Breast epithelium (tissue), 4 donors: ENCODE results near the gene HFE. TPM values are rescaled to one million over a fixed set of nuclear protein-coding genes. Genes with fewer than 3 reads are reported as not detected.
"Not testable (repeated sequence)": the region's sequence is repeated elsewhere in the genome, so short reads cannot be mapped to it uniquely, and the experiment has no call there.

Experiments used
- DNase-seq, 2 donors: peaks; one replicate each; pipeline ENCODE4 v3.0.0-alpha.2; 2019; ENCODE audit warnings: low spot score in 2 of 2
- H3K27ac ChIP-seq, 2 donors: fragments of 200-600 bp; sonication (generic) in 1 of 2; one replicate each; pipeline ENCODE4 v1.5.1; 2016 to 2019; ENCODE audit warnings: mild to moderate bottlenecking in 1 of 2
- H3K27me3 ChIP-seq, 2 donors: fragments of 200-600 bp; sonication (generic) in 1 of 2; one replicate each; pipeline versions ENCODE4 v1.5.1 to v1.6.0; 2017 to 2019; ENCODE audit warnings: control low read depth in 1 of 2, mild to moderate bottlenecking in 1 of 2
- H3K36me3 ChIP-seq: fragments of 200-600 bp; one replicate; pipeline ENCODE4 v1.5.1; 2019
- H3K4me1 ChIP-seq, 2 donors: fragments of 200-600 bp; sonication (generic); one replicate each; pipeline ENCODE4 v1.5.1; 2016 to 2019; ENCODE audit warnings: control low read depth in 1 of 2
- H3K4me3 ChIP-seq, 3 donors: fragments of 200-600 bp; sonication (generic); 1 replicate in 2 of 3; 2 replicates in 1 of 3; pipeline ENCODE4 v1.5.1; 2016 to 2019; ENCODE audit warnings: mild to moderate bottlenecking in 3 of 3, moderate library complexity in 2 of 3
- H3K9me3 ChIP-seq, 2 donors: fragments of 200-600 bp; sonication (generic) in 1 of 2; one replicate each; pipeline ENCODE4 v1.5.1; 2016 to 2019; ENCODE audit warnings: control low read depth in 1 of 2
- POLR2A ChIP-seq: fragments of 450-650 bp; IDR thresholded peaks from one replicate; pipeline ENCODE4 v1.6.1; 2016; ENCODE audit warnings: antibody characterized with exemption, mild to moderate bottlenecking, moderate library complexity
- POLR2AphosphoS5 ChIP-seq, 3 donors: sonication (generic); formaldehyde crosslinking; IDR thresholded peaks; one replicate each; pipeline ENCODE4 v1.6.1; 2017; ENCODE audit warnings: antibody characterized with exemption in 3 of 3
- intact Hi-C: fragments of 100-400 bp; cut with DNase I; formaldehyde crosslinking; loops from one replicate; pipeline ENCODE4 v1.15.1; 2023; ENCODE audit warnings: low total_unique reads
- total RNA-seq, 3 donors: library from RNA; depleted of rRNA; stranded (reverse); fragments of >200 nt; gene quantifications; one replicate each; pipeline ENCODE4 v1.1.0, GENCODE V29; 2016
- TF ChIP-seq, protein P1 (sequence below), 3 donors: fragments of 450-650 bp; IDR thresholded peaks; one replicate each; pipeline ENCODE4 v1.5.1; 2016 to 2017; ENCODE audit warnings: antibody characterized with exemption in 3 of 3, mild to moderate bottlenecking in 3 of 3, moderate library complexity in 3 of 3

The HFE gene
- total RNA-seq, 3 donors from 2014 or later: 5.6 to 9.4 (median 8.6) TPM

DNA sequence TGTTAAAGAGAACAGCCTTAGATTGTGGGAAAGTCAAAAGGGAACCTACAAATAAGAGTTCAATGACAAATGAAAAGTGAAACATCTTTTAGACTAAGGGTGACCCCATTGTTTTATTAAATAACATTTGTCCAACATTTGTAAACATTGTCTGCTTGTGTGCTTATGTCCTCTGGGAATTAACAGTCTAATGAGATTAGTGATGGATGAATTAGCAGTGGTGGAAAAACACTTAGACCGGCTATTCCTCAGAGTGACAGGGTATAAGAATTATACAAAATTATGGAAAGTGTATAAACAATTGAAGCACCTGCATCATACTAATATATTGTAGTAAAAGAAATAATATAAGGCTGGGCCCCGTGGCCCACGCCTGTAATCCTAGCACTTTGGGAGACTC is 29.3 kb upstream of the HFE start:
- H3K27ac ChIP-seq: no peak overlapping the region
- H3K9me3 ChIP-seq: no peaks in the 10 kb centered on the region
- H3K4me3 ChIP-seq: no peak overlapping the region
- intact Hi-C loops: no loop called here
- H3K27me3 ChIP-seq: no peaks in the 10 kb centered on the region
- no peaks in the 10 kb centered on the region for H3K36me3 ChIP-seq
- H3K4me1 ChIP-seq: no peaks in the 10 kb centered on the region
- no peak for TF ChIP-seq POLR2AphosphoS5 (IDR thresholded peaks at IDR 0.05)
- no peak for TF ChIP-seq POLR2A
- TF ChIP-seq, protein P1, sequence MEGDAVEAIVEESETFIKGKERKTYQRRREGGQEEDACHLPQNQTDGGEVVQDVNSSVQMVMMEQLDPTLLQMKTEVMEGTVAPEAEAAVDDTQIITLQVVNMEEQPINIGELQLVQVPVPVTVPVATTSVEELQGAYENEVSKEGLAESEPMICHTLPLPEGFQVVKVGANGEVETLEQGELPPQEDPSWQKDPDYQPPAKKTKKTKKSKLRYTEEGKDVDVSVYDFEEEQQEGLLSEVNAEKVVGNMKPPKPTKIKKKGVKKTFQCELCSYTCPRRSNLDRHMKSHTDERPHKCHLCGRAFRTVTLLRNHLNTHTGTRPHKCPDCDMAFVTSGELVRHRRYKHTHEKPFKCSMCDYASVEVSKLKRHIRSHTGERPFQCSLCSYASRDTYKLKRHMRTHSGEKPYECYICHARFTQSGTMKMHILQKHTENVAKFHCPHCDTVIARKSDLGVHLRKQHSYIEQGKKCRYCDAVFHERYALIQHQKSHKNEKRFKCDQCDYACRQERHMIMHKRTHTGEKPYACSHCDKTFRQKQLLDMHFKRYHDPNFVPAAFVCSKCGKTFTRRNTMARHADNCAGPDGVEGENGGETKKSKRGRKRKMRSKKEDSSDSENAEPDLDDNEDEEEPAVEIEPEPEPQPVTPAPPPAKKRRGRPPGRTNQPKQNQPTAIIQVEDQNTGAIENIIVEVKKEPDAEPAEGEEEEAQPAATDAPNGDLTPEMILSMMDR (IDR thresholded peaks at IDR 0.05): no peak
- DNase-seq: no peak

DNA sequence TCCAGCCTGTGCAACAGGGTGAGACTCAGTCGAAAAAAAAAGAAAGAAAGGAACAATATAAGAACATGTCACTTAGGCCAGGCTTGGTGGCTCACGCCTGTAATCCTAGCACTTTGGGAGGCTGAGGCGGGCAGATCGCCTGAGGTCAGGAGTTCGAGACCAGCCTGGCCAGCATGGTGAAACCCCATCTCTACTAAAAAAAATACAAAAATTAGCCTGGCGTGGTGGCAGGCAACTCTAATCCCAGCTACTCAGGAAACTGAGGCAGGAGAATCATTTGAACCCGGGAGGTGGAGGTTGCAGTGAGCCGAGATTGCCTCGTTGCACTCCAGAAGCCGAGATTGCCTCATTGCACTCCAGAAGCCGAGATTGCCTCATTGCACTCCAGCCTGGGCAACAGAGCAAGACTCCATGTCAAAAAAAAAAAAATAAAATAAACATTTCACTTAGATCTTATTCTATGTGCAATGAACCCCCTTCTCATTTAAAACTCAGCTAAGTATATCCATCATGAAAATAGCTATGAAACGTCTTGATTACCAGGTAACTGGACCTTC is 28.7 kb upstream of the HFE start:
- H3K9me3 ChIP-seq, H3K36me3 ChIP-seq, H3K27me3 ChIP-seq, H3K4me3 ChIP-seq, H3K27ac ChIP-seq, DNase-seq, H3K4me1 ChIP-seq, intact Hi-C loops: not testable (repeated sequence)

DNA sequence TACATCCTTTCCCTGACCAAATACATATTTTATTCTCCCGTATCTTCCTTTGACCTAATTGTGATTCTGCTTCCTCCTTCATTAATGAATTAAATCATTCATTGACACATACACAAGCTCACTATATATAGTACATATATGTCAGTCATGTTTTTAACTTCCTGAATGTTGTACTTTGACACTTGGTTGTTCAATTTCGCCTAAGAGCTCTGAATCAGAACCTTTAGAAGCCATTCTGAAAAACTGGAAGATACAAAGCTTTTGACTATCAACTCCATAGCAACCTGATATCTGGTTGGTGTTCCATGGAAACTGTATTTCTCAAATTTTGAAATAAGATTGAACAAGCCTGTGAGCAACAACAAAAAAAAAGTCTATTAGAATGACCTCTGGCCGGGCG is 27.3 kb upstream of the HFE start:
- Histone ChIP-seq H3K4me1 (no peaks in the 10 kb centered on the region), H3K4me3 (no peak overlapping the region), H3K27ac (no peak overlapping the region), H3K36me3 (no peaks in the 10 kb centered on the region), H3K9me3 (no peaks in the 10 kb centered on the region), H3K27me3 (no peaks in the 10 kb centered on the region)
- no peak for DNase-seq
- TF ChIP-seq, protein P1 (IDR thresholded peaks at IDR 0.05): no peak
- TF ChIP-seq POLR2AphosphoS5 (IDR thresholded peaks at IDR 0.05): no peak
- no peak for TF ChIP-seq POLR2A
- intact Hi-C loops: loop anchor here (2.0 kb wide), 1 partner anchor 73 kb away; no protein-coding TSS in a partner anchor

DNA sequence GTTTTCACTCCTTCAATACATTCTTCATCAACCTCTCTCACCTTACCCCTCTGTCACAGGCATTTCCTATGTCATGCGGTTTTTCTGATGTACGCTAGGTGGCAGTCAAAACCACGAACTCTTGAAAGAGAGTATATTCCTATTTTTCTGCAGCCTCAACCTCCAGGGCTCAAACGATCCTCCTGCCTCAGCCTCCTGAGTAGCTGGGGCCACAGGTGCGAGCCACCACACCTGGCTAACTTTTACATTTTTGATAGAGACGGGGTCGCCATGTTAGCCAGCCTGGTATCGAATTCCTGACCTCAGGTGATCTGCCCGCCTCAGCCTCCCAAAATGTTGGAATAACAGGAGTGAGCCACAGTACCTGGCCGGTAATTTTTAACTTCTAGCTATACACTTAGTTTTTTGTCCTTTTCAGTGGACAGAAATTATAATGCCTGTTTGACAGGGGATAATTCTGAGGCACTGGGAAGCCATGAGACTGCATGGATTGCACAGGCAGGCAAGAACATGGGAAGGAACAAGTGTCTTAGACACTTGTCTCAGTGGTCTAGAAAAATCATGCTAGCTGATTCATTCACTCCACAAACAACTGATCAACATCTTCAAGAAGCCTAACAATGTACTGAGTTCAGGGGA is 22.5 kb upstream of the HFE start:
- no peak for DNase-seq
- intact Hi-C loops: no loop called here
- H3K27me3 ChIP-seq: no peaks in the 10 kb centered on the region
- no peak overlapping the region for H3K27ac ChIP-seq
- H3K36me3 ChIP-seq: no peaks in the 10 kb centered on the region
- H3K4me1 ChIP-seq: no peaks in the 10 kb centered on the region
- TF ChIP-seq POLR2AphosphoS5 (IDR thresholded peaks at IDR 0.05) (no peak), POLR2A (no peak)
- TF ChIP-seq, protein P1 (IDR thresholded peaks at IDR 0.05): peak; percentile 75 to 81 (median 79)
- no peak overlapping the region for H3K4me3 ChIP-seq
- H3K9me3 ChIP-seq: no peaks in the 10 kb centered on the region

DNA sequence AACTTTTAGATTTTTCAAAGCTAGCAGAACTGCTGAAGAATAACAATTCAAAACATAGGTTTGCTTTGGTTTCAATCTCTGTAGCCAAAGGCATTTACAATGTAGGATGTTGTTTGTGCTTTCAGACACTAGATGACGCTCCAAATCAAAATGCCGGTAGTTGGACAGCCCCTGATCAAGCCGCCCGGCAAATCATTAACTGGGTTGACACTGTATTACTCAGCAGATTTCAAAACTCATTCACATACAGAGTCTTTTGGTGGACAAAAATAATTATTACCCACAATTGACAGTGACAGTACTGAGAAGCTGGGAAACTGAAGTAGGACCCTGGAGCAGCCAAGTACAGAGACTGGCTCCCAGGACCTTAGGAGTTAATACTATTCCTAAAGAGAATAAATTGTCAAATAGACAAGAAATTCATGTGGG is 21.3 kb upstream of the HFE start:
- Histone ChIP-seq H3K4me3 (peak overlapping the region; percentile 3 to 33 (median 20)), H3K27me3 (no peaks in the 10 kb centered on the region), H3K36me3 (no peaks in the 10 kb centered on the region), H3K9me3 (no peaks in the 10 kb centered on the region), H3K4me1 (no peaks in the 10 kb centered on the region), H3K27ac (no peak overlapping the region)
- peak in 1 of 2 donors; percentile 46 for DNase-seq
- TF ChIP-seq POLR2A (no peak), POLR2AphosphoS5 (IDR thresholded peaks at IDR 0.05) (no peak)
- TF ChIP-seq, protein P1 (IDR thresholded peaks at IDR 0.05): peak; percentile 73 to 93 (median 79)
- intact Hi-C loops: no loop called here
